Occipital lobe (tissue), 2 donors: Measurements from ENCODE around the gene PRKAG2. TPM values are rescaled to one million over a fixed set of nuclear protein-coding genes. Genes with fewer than 3 reads are reported as not detected.
"Not testable (repeated sequence)": the region's sequence is repeated elsewhere in the genome, so short reads cannot be mapped to it uniquely, and the experiment has no call there.

Experiments
- DNase-seq: peaks from one replicate; lab custom pipeline; 2025; lab: John Stamatoyannopoulos, UW
- total RNA-seq: library from RNA; depleted of rRNA; stranded (reverse); fragments of >200 nt; gene quantifications from one replicate; pipeline ENCODE4 v1.2.3, GENCODE V29; 2014

Gene PRKAG2
- total RNA-seq, 1 donor from 2014 or later: 32.9 TPM

- DNase-seq: no peak
These were observed 39.5 kb downstream of the PRKAG2 start for GRCh38 chr7:151837285-151838042.

- DNase-seq: no peak
These were observed 40.0 kb downstream of the PRKAG2 start for GRCh38 chr7:151836927-151837205.

- no peak for DNase-seq
These were observed 40.6 kb downstream of the PRKAG2 start for GRCh38 chr7:151836191-151836926.

GRCh38 chr7:151835636-151836035 is 41.3 kb downstream of the PRKAG2 start:
- no peak for DNase-seq

- DNase-seq: no peak
These were observed 42.5 kb downstream of the PRKAG2 start for GRCh38 chr7:151834271-151835035.

GRCh38 chr7:151833691-151834090 is 43.2 kb downstream of the PRKAG2 start:
- no peak for DNase-seq

GRCh38 chr7:151833213-151833651 is 43.7 kb downstream of the PRKAG2 start:
- DNase-seq: no peak

- DNase-seq: no peak
These were observed 44.3 kb downstream of the PRKAG2 start for GRCh38 chr7:151832656-151833055.

- DNase-seq: no peak
These were observed 44.8 kb downstream of the PRKAG2 start for GRCh38 chr7:151832138-151832537.

GRCh38 chr7:151831606-151832005 is 45.3 kb downstream of the PRKAG2 start:
- DNase-seq: no peak

- no peak for DNase-seq
These were observed 46.6 kb downstream of the PRKAG2 start for GRCh38 chr7:151830121-151830830.

- DNase-seq: no peak
These were observed 47.2 kb downstream of the PRKAG2 start for GRCh38 chr7:151829707-151830106.

GRCh38 chr7:151827620-151828019 is 49.3 kb downstream of the PRKAG2 start:
- DNase-seq: no peak

- not testable (repeated sequence) for DNase-seq
These were observed 50.6 kb downstream of the PRKAG2 start for GRCh38 chr7:151826316-151826715.

GRCh38 chr7:151825721-151826120 is 51.2 kb downstream of the PRKAG2 start:
- no peak for DNase-seq

GRCh38 chr7:151824373-151824933 is 52.5 kb downstream of the PRKAG2 start:
- no peak for DNase-seq

- DNase-seq: no peak
These were observed 53.1 kb downstream of the PRKAG2 start for GRCh38 chr7:151823566-151824372.

GRCh38 chr7:151822541-151823181 is 54.3 kb downstream of the PRKAG2 start:
- no peak for DNase-seq

GRCh38 chr7:151821806-151822540 is 54.9 kb downstream of the PRKAG2 start:
- no peak for DNase-seq
